Measurements from ENCODE around the gene KCNIP2. TPM values are rescaled to one million over a fixed set of nuclear protein-coding genes. Genes with fewer than 3 reads are reported as not detected.

KCNIP2 gene
- total and polyA plus RNA-seq, 4 donors: 0.18 to 2.0 (median 0.72) TPM

DNA sequence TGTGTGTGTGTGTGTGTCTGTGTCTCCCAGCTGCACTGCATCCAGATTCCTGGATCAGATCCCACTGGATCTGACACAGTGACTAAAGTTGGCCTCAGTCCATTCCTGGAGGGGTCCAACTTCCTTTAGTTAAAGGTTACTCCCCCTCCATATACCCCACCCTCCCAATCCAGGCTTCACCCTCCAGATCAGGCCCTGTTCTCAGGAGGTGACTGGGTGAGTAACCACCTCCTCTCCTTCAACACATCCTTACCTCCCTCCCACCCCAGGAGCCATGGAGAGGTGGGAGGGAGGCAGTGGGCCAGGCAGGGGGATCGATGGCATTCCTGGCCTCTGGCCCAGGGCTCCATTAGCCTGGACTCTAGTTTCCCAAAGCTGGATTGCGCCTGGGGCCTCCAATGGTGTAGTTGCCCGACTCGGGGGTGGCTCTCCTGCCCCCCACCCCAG, 11.3 kb downstream of the KCNIP2 start:
- no peak overlapping the region for H3K9ac ChIP-seq (ENCODE audit: low read depth in 1 of 2, low read length in 2 of 2)
- no peaks in the 10 kb centered on the region for H3K36me3 ChIP-seq (ENCODE audit: control insufficient read depth in 4 of 4, insufficient read depth in 3 of 4, low read depth in 1 of 4, low read length in 3 of 4)
- H3K27me3 ChIP-seq (ENCODE audit: control insufficient read depth in 4 of 4, insufficient read depth in 4 of 4, low read length in 3 of 4): no peaks in the 10 kb centered on the region
- H3K27ac ChIP-seq (ENCODE audit: low read depth in 1 of 2, low read length in 2 of 2): no peak overlapping the region
- WGBS: 61% methylated on average over 4 of the region's 4 CpGs
- TF ChIP-seq, protein P1, sequence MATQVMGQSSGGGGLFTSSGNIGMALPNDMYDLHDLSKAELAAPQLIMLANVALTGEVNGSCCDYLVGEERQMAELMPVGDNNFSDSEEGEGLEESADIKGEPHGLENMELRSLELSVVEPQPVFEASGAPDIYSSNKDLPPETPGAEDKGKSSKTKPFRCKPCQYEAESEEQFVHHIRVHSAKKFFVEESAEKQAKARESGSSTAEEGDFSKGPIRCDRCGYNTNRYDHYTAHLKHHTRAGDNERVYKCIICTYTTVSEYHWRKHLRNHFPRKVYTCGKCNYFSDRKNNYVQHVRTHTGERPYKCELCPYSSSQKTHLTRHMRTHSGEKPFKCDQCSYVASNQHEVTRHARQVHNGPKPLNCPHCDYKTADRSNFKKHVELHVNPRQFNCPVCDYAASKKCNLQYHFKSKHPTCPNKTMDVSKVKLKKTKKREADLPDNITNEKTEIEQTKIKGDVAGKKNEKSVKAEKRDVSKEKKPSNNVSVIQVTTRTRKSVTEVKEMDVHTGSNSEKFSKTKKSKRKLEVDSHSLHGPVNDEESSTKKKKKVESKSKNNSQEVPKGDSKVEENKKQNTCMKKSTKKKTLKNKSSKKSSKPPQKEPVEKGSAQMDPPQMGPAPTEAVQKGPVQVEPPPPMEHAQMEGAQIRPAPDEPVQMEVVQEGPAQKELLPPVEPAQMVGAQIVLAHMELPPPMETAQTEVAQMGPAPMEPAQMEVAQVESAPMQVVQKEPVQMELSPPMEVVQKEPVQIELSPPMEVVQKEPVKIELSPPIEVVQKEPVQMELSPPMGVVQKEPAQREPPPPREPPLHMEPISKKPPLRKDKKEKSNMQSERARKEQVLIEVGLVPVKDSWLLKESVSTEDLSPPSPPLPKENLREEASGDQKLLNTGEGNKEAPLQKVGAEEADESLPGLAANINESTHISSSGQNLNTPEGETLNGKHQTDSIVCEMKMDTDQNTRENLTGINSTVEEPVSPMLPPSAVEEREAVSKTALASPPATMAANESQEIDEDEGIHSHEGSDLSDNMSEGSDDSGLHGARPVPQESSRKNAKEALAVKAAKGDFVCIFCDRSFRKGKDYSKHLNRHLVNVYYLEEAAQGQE (IDR thresholded peaks at IDR 0.05): no peak
- TF ChIP-seq NR2F2 (IDR thresholded peaks at IDR 0.05): no peak
- no peak for TF ChIP-seq YY1 (IDR thresholded peaks at IDR 0.05)
- no peak for TF ChIP-seq FOXA1 (IDR thresholded peaks at IDR 0.05)
- no peak for TF ChIP-seq FOXA2 (IDR thresholded peaks at IDR 0.05)
- TF ChIP-seq, protein P2, sequence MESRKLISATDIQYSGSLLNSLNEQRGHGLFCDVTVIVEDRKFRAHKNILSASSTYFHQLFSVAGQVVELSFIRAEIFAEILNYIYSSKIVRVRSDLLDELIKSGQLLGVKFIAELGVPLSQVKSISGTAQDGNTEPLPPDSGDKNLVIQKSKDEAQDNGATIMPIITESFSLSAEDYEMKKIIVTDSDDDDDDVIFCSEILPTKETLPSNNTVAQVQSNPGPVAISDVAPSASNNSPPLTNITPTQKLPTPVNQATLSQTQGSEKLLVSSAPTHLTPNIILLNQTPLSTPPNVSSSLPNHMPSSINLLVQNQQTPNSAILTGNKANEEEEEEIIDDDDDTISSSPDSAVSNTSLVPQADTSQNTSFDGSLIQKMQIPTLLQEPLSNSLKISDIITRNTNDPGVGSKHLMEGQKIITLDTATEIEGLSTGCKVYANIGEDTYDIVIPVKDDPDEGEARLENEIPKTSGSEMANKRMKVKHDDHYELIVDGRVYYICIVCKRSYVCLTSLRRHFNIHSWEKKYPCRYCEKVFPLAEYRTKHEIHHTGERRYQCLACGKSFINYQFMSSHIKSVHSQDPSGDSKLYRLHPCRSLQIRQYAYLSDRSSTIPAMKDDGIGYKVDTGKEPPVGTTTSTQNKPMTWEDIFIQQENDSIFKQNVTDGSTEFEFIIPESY (IDR thresholded peaks at IDR 0.05): no peak
- TF ChIP-seq EGR1 (IDR thresholded peaks at IDR 0.05; ENCODE audit: low read depth in 2 of 2): no peak
- TF ChIP-seq, protein P3, sequence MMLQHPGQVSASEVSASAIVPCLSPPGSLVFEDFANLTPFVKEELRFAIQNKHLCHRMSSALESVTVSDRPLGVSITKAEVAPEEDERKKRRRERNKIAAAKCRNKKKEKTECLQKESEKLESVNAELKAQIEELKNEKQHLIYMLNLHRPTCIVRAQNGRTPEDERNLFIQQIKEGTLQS (IDR thresholded peaks at IDR 0.05): no peak
- TF ChIP-seq HNF4G (IDR thresholded peaks at IDR 0.05): no peak
- TF ChIP-seq, protein P4, sequence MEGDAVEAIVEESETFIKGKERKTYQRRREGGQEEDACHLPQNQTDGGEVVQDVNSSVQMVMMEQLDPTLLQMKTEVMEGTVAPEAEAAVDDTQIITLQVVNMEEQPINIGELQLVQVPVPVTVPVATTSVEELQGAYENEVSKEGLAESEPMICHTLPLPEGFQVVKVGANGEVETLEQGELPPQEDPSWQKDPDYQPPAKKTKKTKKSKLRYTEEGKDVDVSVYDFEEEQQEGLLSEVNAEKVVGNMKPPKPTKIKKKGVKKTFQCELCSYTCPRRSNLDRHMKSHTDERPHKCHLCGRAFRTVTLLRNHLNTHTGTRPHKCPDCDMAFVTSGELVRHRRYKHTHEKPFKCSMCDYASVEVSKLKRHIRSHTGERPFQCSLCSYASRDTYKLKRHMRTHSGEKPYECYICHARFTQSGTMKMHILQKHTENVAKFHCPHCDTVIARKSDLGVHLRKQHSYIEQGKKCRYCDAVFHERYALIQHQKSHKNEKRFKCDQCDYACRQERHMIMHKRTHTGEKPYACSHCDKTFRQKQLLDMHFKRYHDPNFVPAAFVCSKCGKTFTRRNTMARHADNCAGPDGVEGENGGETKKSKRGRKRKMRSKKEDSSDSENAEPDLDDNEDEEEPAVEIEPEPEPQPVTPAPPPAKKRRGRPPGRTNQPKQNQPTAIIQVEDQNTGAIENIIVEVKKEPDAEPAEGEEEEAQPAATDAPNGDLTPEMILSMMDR (IDR thresholded peaks at IDR 0.05; ENCODE audit: low read depth, low read length, missing input control): no peak
- TF ChIP-seq JUND (IDR thresholded peaks at IDR 0.05): no peak
- TF ChIP-seq GABPA (IDR thresholded peaks at IDR 0.05 in 1 of 2, conservative IDR thresholded peaks at IDR 0.05 in 1 of 2): no peak
- no peak for TF ChIP-seq SP1 (IDR thresholded peaks at IDR 0.05)
- TF ChIP-seq RAD21 (IDR thresholded peaks at IDR 0.05): no peak
- TF ChIP-seq TAF1 (conservative IDR thresholded peaks at IDR 0.05): no peak
- no peak for TF ChIP-seq HNF4A (conservative IDR thresholded peaks at IDR 0.05)
- no peak for TF ChIP-seq RXRA (IDR thresholded peaks at IDR 0.05)
- H3K4me1 ChIP-seq (ENCODE audit: control insufficient read depth in 4 of 4, insufficient read depth in 4 of 4, low read length in 3 of 4): peaks cover 0 to 25% (median 8%) of the 10 kb centered on the region in 4 donors
- no peak for DNase-seq (ENCODE audit: low spot score)
- no peak overlapping the region for H3K4me3 ChIP-seq (ENCODE audit: low read depth in 1 of 3, low read length in 3 of 3)
- H3K9me3 ChIP-seq (ENCODE audit: control insufficient read depth in 4 of 4, low read length in 3 of 4): no peaks in the 10 kb centered on the region

All from liver (tissue), 9 donors.